Right lung (tissue), 5 donors: ENCODE data around the gene CD93. TPM values are rescaled to one million over a fixed set of nuclear protein-coding genes. Genes with fewer than 3 reads are reported as not detected.

Source experiments
- DNase-seq, 2 donors: peaks; one replicate each; pipeline ENCODE4 v3.0.0-alpha.2; 2013
- polyA plus RNA-seq, 5 donors: library from polyadenylated mRNA; unstranded; fragments of 120-200 nt; gene quantifications; one replicate each; pipeline versions ENCODE4 v1.2.1 to v1.2.3, GENCODE V29; 2013; ENCODE audit warnings: inconsistent platforms in 1 of 5, low replicate concordance in 1 of 5; ENCODE audit not compliant: insufficient read length in 5 of 5, insufficient read depth in 1 of 5

The CD93 gene
- polyA plus RNA-seq, 5 donors: 154 to 194 (median 163) TPM

GRCh38 chr20:23101696-23102406 lies 15.7 kb upstream of the CD93 start:
- no peak for DNase-seq

GRCh38 chr20:23100720-23101107 lies 14.6 kb upstream of the CD93 start:
- no peak for DNase-seq

GRCh38 chr20:23099791-23100719 lies 13.9 kb upstream of the CD93 start:
- no peak for DNase-seq

- no peak for DNase-seq
Measured at GRCh38 chr20:23097636-23098580, 11.8 kb upstream of the CD93 start.

DNA sequence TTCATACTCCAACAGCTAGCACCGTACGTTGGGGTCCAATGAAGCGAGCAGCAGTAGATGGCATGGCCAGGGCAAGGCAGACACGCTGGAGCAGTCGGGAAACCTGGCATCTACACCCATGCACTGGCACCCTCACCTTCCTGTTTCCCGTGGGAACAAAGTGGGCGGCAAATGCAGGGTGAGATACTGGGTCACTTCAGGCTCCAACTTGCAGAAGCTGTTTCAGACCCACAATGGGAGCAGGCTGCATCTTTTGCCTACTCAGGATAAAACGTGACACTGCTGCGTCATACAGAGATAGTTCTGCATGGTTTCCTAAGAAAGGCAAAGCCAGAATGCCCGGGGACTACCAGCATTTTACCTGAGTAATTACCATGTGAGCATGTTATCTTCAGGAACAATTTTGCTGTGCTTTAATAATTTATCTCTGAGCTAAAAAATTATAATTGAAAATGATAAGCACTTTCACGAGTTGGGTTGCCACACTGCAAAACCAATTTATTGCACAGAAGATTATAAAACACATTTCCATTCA lies 10.9 kb upstream of the CD93 start:
- DNase-seq: no peak

GRCh38 chr20:23096097-23096496 lies 10.0 kb upstream of the CD93 start:
- no peak for DNase-seq

DNA sequence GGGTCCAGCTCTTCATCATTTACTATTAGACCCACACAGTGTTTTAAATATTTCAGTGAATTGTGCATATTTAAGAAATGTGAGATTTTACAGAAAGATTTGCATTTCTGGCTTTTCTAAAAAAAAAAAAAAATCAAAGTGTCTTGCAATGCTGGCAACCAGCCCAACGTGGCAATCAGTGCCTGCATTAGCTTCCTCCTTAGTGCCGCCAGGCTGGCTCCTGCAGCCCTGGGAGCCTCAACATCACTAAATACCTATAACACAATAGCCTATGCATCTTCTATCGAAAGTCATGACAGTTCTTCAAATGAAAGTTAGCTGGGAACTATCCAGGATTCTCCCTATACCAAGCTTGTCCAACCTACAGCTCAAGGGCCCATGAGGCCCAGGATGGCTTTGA lies 9.4 kb upstream of the CD93 start:
- DNase-seq: no peak

DNA sequence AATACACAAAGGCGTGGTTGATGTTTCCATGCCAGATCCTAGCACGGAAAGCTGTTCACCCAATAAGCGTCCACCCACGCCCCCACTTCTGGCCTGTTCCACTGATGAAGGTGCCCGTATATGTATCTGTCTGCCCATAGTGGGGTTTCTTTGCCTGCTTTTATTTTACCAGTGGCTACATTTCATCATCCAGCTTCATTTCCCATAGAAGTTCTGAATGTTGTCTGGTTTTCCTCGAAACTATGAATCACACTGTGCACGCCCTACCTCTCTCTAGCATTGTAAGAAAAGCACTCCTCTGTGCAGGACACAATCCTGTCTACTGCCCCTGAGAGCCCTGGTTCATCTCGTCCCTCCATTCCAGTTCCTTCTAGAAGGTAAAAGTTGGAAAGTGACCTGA lies 8.8 kb upstream of the CD93 start:
- no peak for DNase-seq

- DNase-seq: no peak
Measured at GRCh38 chr20:23094213-23094896, 8.2 kb upstream of the CD93 start.

- DNase-seq: no peak
Measured at GRCh38 chr20:23093613-23094012, 7.5 kb upstream of the CD93 start.

- no peak for DNase-seq
Measured at GRCh38 chr20:23092861-23093495, 6.9 kb upstream of the CD93 start.

DNA sequence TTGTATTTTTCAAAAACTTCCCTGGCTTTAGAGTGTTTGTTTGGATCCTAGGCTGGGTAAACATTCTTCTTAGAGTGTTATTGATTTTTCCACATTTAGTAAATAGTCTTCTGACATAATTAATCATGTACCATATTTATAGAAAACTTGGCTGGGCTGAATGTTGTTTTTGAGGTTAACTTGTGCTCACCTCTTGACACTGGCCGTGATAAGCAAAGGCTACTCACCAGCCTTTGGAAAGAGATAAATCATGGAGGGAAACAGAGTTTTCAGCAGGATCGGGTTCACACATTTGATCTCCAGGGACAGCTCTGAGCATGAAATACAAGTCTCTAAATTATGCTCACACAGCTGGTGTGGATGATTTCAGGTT lies 6.2 kb upstream of the CD93 start:
- no peak for DNase-seq

GRCh38 chr20:23091721-23092383 lies 5.7 kb upstream of the CD93 start:
- no peak for DNase-seq

DNA sequence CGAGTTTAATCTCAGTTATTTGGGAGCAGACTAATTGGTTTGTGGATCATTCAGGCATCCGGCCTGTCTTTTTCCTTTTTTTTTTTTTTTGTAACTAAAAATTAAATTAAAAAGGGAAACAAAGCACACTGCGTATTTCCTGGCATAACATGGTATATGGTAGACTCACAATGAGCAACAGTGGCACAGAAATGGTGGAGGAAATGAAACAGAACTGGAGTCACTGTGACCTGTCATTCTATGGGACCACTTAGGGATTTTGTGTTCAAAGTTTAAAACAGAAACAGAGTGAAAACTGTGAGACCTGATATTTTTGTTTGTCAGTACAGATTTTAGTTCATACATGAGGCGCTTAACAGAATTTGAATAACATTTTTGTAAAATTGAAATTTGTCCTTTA lies 4.8 kb upstream of the CD93 start:
- DNase-seq: no peak

GRCh38 chr20:23090147-23090546 lies 4.0 kb upstream of the CD93 start:
- DNase-seq: no peak

DNA sequence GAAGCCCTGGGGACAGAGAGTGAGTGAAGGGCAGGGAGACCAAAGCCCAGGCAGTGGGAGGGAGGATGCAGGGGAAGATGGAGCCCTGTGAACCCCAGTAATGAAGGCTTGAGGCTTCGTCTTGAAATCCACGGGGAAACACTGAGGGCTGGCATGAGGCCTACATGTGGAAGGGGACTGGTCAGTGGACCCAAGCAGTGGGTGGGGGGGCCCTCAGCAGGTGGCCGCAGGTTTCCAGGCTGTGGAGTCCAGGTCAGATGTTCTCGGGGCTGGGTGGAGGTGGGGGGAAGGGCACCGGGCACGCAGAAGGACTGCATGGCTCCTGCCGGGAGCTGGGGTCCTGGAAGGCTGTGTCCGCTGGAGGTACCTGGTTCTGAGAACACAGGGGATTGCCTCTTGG lies 2.7 kb upstream of the CD93 start:
- DNase-seq: no peak

GRCh38 chr20:23087587-23088251 lies 1.6 kb upstream of the CD93 start:
- no peak for DNase-seq

- DNase-seq: no peak
Measured at GRCh38 chr20:23086931-23087411, 847 bp upstream of the CD93 start.

DNA sequence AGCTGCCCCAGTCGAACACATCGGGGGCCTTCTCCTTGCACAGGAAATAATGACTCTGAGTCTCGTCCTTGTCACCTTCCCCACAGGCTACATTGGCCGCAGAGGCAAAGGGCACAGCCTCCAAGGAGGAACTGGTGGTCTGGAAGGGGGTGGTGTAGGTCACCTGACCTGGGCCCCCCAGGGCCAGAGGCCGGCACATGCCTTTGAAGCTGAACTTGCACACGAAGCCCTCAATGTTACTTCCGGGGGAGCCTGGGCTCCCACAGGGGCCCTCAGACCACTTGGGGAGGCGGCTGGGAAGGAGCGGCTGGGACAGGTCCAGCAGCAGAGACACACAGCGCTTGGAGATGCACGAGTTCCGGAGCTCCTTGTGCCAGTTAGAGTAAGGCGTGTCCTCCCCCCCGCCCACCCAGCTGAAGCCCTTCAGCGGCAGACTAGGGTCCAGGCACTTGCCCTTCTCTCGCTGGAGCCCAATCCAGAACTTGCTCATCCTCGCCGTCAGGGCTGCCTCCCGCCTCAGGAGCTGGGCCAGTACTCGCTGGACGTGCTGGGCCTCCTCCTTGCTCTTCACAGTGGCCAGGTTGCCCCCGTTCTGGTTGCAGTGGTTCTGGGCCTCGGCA lies 578 bp downstream of the CD93 start:
- no peak for DNase-seq
